Astrocyte (in vitro differentiated cells and primary cell): ENCODE measurements around the gene GPR139. TPM values are rescaled to one million over a fixed set of nuclear protein-coding genes. Genes with fewer than 3 reads are reported as not detected.

Experiments
- DNase-seq: peaks from one replicate; pipeline ENCODE4 v3.0.0-alpha.2; 2010; ENCODE audit warnings: low read depth
- FAIRE-seq: peaks from 2 replicates; lab custom pipeline; 2011; peaks lifted over from hg19 to GRCh38; lab: Jason Lieb, UNC
- H2AFZ ChIP-seq: 2 replicates; pipeline ENCODE4 v1.6.0; 2012; ENCODE audit warnings: low read depth, low read length, inconsistent platforms
- H3K27ac ChIP-seq: 2 replicates; pipeline ENCODE4 v1.5.1; 2011; ENCODE audit warnings: low read depth, low read length, inconsistent platforms
- H3K27me3 ChIP-seq: 2 replicates; pipeline ENCODE4 v1.6.0; 2011; ENCODE audit warnings: low read length, inconsistent platforms; ENCODE audit not compliant: insufficient read depth
- H3K36me3 ChIP-seq: 2 replicates; pipeline ENCODE4 v1.5.1; 2011; ENCODE audit warnings: low read length, inconsistent platforms; ENCODE audit not compliant: insufficient read depth
- H3K4me1 ChIP-seq: 2 replicates; pipeline ENCODE4 v1.5.1; 2011; ENCODE audit warnings: low read length, inconsistent platforms; ENCODE audit not compliant: insufficient read depth
- H3K4me2 ChIP-seq: 2 replicates; pipeline ENCODE4 v1.6.0; 2012; ENCODE audit warnings: low read length, inconsistent platforms
- H3K4me3 ChIP-seq: 2 replicates; pipeline ENCODE4 v1.5.1; 2011; ENCODE audit warnings: low read depth, mild to moderate bottlenecking, low read length, inconsistent platforms; ENCODE audit not compliant: insufficient read depth
- H3K79me2 ChIP-seq: 2 replicates; pipeline ENCODE4 v1.6.0; 2012; ENCODE audit warnings: mild to moderate bottlenecking, low read length, inconsistent platforms; ENCODE audit not compliant: insufficient read depth
- H3K9ac ChIP-seq: 2 replicates; pipeline ENCODE4 v1.6.0; 2012; ENCODE audit warnings: mild to moderate bottlenecking, low read length, inconsistent platforms
- H3K9me3 ChIP-seq: 2 replicates; pipeline ENCODE4 v1.5.1; 2012; ENCODE audit warnings: low read depth, mild to moderate bottlenecking, low read length, inconsistent platforms; ENCODE audit not compliant: insufficient read depth
- H4K20me1 ChIP-seq: 2 replicates; pipeline ENCODE4 v1.6.0; 2012; ENCODE audit warnings: low read length, inconsistent platforms; ENCODE audit not compliant: insufficient read depth
- H3K27ac Mint-ChIP-seq: one replicate; pipeline ENCODE4 v1.8.0; 2021; ENCODE audit warnings: mild to moderate bottlenecking, mixed read lengths; ENCODE audit not compliant: unreplicated experiment
- H3K27me3 Mint-ChIP-seq: one replicate; pipeline ENCODE4 v1.8.0; 2021; ENCODE audit warnings: low read depth, mixed read lengths; ENCODE audit not compliant: unreplicated experiment
- H3K36me3 Mint-ChIP-seq: one replicate; pipeline ENCODE4 v1.8.0; 2021; ENCODE audit warnings: low read depth, mixed read lengths; ENCODE audit not compliant: unreplicated experiment
- H3K4me1 Mint-ChIP-seq: one replicate; pipeline ENCODE4 v1.8.0; 2021; ENCODE audit warnings: low read depth, mixed read lengths; ENCODE audit not compliant: unreplicated experiment
- H3K4me3 Mint-ChIP-seq: one replicate; pipeline ENCODE4 v1.8.0; 2021; ENCODE audit warnings: mild to moderate bottlenecking, moderate library complexity, mixed read lengths; ENCODE audit not compliant: unreplicated experiment
- H3K9me3 Mint-ChIP-seq: one replicate; pipeline ENCODE4 v1.8.0; 2021; ENCODE audit warnings: mild to moderate bottlenecking, mixed read lengths; ENCODE audit not compliant: unreplicated experiment
- EZH2 ChIP-seq: IDR thresholded peaks from 2 replicates; pipeline ENCODE4 v1.6.1; 2012; ENCODE audit warnings: mild to moderate bottlenecking, low read length, inconsistent platforms; ENCODE audit not compliant: insufficient read depth
- total RNA-seq: library from RNA; stranded (reverse); gene quantifications from 2 replicates; pipeline ENCODE4 v1.2.1, GENCODE V29; 2021
- TF ChIP-seq, protein P1 (sequence below): IDR thresholded peaks from 2 replicates; pipeline ENCODE4 v1.5.1; 2011; ENCODE audit warnings: low read depth, mild to moderate bottlenecking, inconsistent platforms, low read length, moderate library complexity; ENCODE audit not compliant: insufficient read depth

GPR139 gene
- total RNA-seq, 1 donor from 2014 or later: not detected

DNA sequence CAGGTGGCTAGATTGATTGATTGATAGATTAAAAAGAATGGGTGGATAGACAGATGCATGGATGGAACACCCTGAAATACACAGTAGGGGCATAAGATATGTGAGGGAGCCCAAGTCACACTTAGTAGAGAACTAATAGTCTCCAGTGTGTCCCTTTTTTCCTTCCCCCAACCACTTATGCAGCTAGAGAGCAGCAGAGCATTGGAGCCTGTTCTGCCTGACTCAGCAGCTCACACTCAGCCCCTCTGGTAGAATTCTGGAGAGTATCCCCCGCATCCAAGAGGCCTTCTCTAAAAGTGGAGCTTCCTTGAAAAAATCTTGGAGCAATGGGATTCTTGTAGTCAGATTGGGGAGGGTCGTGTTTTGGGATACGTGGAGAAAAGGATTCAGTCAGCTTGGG, 20.5 kb upstream of the GPR139 start:
- no peak for TF ChIP-seq EZH2
- TF ChIP-seq, protein P1, sequence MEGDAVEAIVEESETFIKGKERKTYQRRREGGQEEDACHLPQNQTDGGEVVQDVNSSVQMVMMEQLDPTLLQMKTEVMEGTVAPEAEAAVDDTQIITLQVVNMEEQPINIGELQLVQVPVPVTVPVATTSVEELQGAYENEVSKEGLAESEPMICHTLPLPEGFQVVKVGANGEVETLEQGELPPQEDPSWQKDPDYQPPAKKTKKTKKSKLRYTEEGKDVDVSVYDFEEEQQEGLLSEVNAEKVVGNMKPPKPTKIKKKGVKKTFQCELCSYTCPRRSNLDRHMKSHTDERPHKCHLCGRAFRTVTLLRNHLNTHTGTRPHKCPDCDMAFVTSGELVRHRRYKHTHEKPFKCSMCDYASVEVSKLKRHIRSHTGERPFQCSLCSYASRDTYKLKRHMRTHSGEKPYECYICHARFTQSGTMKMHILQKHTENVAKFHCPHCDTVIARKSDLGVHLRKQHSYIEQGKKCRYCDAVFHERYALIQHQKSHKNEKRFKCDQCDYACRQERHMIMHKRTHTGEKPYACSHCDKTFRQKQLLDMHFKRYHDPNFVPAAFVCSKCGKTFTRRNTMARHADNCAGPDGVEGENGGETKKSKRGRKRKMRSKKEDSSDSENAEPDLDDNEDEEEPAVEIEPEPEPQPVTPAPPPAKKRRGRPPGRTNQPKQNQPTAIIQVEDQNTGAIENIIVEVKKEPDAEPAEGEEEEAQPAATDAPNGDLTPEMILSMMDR: no peak
- no peak overlapping the region for H2AFZ ChIP-seq
- H3K27me3 Mint-ChIP-seq: peaks cover 37% of the 10 kb centered on the region
- no peak overlapping the region for H3K4me3 ChIP-seq
- H3K9me3 Mint-ChIP-seq: peaks cover 1% of the 10 kb centered on the region
- no peaks in the 10 kb centered on the region for H3K27me3 ChIP-seq
- H3K27ac ChIP-seq: no peak overlapping the region
- H3K4me3 Mint-ChIP-seq: no peak overlapping the region
- no peaks in the 10 kb centered on the region for H3K36me3 Mint-ChIP-seq
- no peaks in the 10 kb centered on the region for H3K4me1 ChIP-seq
- no peaks in the 10 kb centered on the region for H3K36me3 ChIP-seq
- no peak overlapping the region for H3K27ac Mint-ChIP-seq
- H3K4me2 ChIP-seq: no peak overlapping the region
- H4K20me1 ChIP-seq: no peaks in the 10 kb centered on the region
- H3K9ac ChIP-seq: no peak overlapping the region
- H3K4me1 Mint-ChIP-seq: no peaks in the 10 kb centered on the region
- no peak for FAIRE-seq
- DNase-seq: no peak
- H3K9me3 ChIP-seq: no peaks in the 10 kb centered on the region
- no peaks in the 10 kb centered on the region for H3K79me2 ChIP-seq

DNA sequence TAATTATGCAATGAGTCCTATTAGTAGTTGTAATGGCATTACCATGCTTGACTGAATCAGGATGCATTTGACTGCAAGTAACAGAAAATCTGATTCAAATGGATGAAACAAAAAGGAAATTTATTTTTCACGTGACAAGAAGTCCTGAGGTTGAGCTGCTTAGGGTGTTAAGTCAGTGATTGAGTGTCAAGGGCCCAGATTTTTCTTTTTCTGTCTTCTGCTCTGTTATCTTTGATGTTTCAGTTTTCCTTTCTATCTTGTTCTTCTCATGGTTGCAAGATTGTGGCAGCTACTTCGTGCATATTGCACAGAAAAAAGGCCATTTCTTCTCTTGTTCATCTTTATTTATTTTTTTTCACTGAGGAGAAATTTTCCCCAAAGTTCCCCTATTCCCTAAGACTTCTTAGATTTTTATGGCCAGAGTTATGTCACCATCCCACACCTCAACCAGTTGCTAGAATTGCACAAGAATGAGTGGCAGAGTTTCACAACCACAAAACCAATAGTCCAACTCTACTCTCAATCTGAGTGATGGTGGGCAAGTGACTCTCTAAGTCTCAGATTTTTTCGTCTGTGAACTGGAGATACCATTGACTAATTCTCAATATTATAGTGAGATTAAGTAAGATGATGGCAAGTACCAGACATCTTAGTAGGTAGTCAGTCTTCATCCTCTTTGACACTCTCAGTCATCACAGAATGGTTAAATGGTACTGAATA, 15.7 kb upstream of the GPR139 start:
- Histone ChIP-seq H3K4me2 (no peak overlapping the region), H4K20me1 (no peaks in the 10 kb centered on the region), H3K27me3 (no peaks in the 10 kb centered on the region), H3K36me3 (no peaks in the 10 kb centered on the region), H3K27ac (no peak overlapping the region), H3K79me2 (no peaks in the 10 kb centered on the region), H3K4me1 (no peaks in the 10 kb centered on the region), H3K9ac (no peak overlapping the region), H3K9me3 (no peaks in the 10 kb centered on the region), H3K4me3 (no peak overlapping the region), H2AFZ (no peak overlapping the region)
- TF ChIP-seq, protein P1: no peak
- TF ChIP-seq EZH2: no peak
- H3K4me3 Mint-ChIP-seq: no peak overlapping the region
- peaks cover 1% of the 10 kb centered on the region for H3K4me1 Mint-ChIP-seq
- no peak overlapping the region for H3K27ac Mint-ChIP-seq
- FAIRE-seq: no peak
- DNase-seq: no peak
- H3K9me3 Mint-ChIP-seq: peaks cover 1% of the 10 kb centered on the region
- peaks cover 26% of the 10 kb centered on the region for H3K27me3 Mint-ChIP-seq
- H3K36me3 Mint-ChIP-seq: no peaks in the 10 kb centered on the region

DNA sequence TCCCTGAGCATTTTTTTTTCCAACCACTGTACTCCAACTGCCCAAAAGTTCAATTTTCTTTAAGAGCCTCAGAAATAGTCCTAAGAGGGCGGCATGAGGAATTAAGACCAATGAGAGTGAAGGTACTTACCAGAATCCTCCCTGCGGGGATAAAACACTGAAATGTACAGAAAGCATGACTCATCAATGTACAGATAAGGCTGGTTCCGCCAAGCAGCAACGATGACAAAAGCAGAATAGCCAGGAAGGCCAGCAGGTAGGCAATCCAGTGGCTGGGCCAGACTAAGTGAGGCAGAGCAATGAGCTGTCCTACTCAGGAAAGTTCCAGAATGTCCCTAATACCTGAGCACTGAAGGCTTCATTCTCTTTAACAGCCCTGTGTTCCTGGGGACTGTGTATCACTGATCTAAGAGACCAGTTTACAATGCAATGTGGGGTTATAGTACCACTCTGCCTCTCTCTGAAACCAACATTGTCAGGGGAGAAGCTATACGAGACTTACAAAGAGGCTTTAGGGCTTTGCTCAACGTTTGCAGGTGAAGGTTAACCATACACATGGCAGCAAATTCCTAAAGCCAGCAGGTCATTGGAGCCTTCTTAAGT, 11.0 kb upstream of the GPR139 start:
- no peak for TF ChIP-seq EZH2
- TF ChIP-seq, protein P1: no peak
- Mint-ChIP-seq H3K36me3 (no peaks in the 10 kb centered on the region), H3K4me1 (peaks cover 2% of the 10 kb centered on the region), H3K27ac (no peak overlapping the region), H3K27me3 (peaks cover 17% of the 10 kb centered on the region), H3K4me3 (no peak overlapping the region), H3K9me3 (no peaks in the 10 kb centered on the region)
- Histone ChIP-seq H3K36me3 (no peaks in the 10 kb centered on the region), H4K20me1 (no peaks in the 10 kb centered on the region), H3K9me3 (no peaks in the 10 kb centered on the region), H3K27ac (no peak overlapping the region), H3K4me1 (no peaks in the 10 kb centered on the region), H3K79me2 (no peaks in the 10 kb centered on the region), H3K9ac (no peak overlapping the region), H3K27me3 (no peaks in the 10 kb centered on the region), H3K4me2 (no peak overlapping the region), H2AFZ (no peak overlapping the region), H3K4me3 (no peak overlapping the region)
- FAIRE-seq (no peak), DNase-seq (no peak)
